Measurements from ENCODE around the gene HPX.

The HPX gene

GRCh38 chr11:6433998-6434660, 6.7 kb downstream of the HPX start:
- TF ChIP-seq REST (IDR thresholded peaks at IDR 0.05; ENCODE audit: insufficient read depth in 1 of 2, low read depth in 2 of 2, low read length in 2 of 2) (no peak), TAF1 (IDR thresholded peaks at IDR 0.05; ENCODE audit: borderline replicate concordance, insufficient read depth, low read length) (no peak), FOXP2 (optimal IDR thresholded peaks at IDR 0.05; ENCODE audit: borderline replicate concordance, extremely low read depth, extremely low read length, insufficient read depth) (no peak), POLR2AphosphoS5 (IDR thresholded peaks at IDR 0.05; ENCODE audit: low read depth, low read length) (no peak), SIN3A (IDR thresholded peaks at IDR 0.05; ENCODE audit: borderline replicate concordance, insufficient read depth, low read length) (no peak)

DNA sequence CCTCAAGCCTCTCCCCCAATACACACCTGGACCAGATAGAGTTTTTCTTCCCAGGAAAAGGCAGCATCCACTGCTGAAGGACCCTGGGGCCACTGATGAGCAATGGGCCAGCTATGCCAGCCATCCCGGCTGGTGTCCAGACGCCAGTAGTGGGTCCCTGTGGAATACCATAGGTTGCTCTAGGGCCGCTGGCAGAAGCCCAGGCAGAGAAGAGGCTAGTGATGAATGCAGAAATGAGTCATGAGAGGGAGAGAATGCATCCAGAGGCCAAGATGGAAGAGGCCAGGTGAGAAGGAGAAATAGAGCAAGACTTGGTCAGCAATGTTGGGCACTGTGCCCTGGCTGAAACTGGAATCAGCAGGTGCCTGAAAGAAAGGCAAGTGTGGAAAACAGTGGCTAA, 8.9 kb downstream of the HPX start:
- no peak for TF ChIP-seq TAF1 (IDR thresholded peaks at IDR 0.05; ENCODE audit: borderline replicate concordance, insufficient read depth, low read length)
- TF ChIP-seq SIN3A (IDR thresholded peaks at IDR 0.05; ENCODE audit: borderline replicate concordance, insufficient read depth, low read length) = no peak
- no peak for TF ChIP-seq FOXP2 (optimal IDR thresholded peaks at IDR 0.05; ENCODE audit: borderline replicate concordance, extremely low read depth, extremely low read length, insufficient read depth)
- no peak for TF ChIP-seq REST (IDR thresholded peaks at IDR 0.05; ENCODE audit: insufficient read depth in 1 of 2, low read depth in 2 of 2, low read length in 2 of 2)
- TF ChIP-seq POLR2AphosphoS5 (IDR thresholded peaks at IDR 0.05; ENCODE audit: low read depth, low read length) = no peak

DNA sequence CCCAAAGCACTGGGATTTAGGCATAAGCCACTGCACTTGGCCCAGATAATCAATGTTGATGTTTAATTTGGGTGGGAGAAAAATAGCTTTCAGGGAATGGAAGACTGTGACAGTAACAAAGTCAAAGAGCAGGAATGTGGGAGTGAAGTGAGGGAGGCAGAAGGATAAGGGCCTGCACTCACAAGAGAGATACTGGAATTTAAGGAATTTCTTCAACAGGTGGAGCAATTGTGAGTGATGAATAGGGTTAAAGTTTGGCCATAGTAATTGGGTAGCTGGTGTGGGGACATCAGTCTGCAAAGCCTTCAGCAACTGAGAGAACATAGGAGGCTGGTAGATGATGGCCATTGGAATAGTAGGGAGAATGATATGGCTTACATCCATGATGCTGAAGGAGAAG, 13.3 kb downstream of the HPX start:
- no peak for TF ChIP-seq FOXP2 (optimal IDR thresholded peaks at IDR 0.05; ENCODE audit: borderline replicate concordance, extremely low read depth, extremely low read length, insufficient read depth)
- no peak for TF ChIP-seq SIN3A (IDR thresholded peaks at IDR 0.05; ENCODE audit: borderline replicate concordance, insufficient read depth, low read length)
- TF ChIP-seq TAF1 (IDR thresholded peaks at IDR 0.05; ENCODE audit: borderline replicate concordance, insufficient read depth, low read length) = no peak
- no peak for TF ChIP-seq REST (IDR thresholded peaks at IDR 0.05; ENCODE audit: insufficient read depth in 1 of 2, low read depth in 2 of 2, low read length in 2 of 2)
- TF ChIP-seq POLR2AphosphoS5 (IDR thresholded peaks at IDR 0.05; ENCODE audit: low read depth, low read length) = no peak

- peak; percentile 55 to 79; a peak in 3 of 4 replicates for TF ChIP-seq REST (IDR thresholded peaks at IDR 0.05; ENCODE audit: insufficient read depth in 1 of 2, low read depth in 2 of 2, low read length in 2 of 2)
- no peak for TF ChIP-seq FOXP2 (optimal IDR thresholded peaks at IDR 0.05; ENCODE audit: borderline replicate concordance, extremely low read depth, extremely low read length, insufficient read depth)
Observed at GRCh38 chr11:6420677-6421076, 20.1 kb downstream of the HPX start.
